ENCODE results near the gene CCR6.
"Not testable (repeated sequence)": the region's sequence is repeated elsewhere in the genome, so short reads cannot be mapped to it uniquely, and the experiment has no call there.

GRCh38 chr6:167172011-167172410, 49.1 kb downstream of the CCR6 start:
- TF ChIP-seq CTCF, POLR2A (IDR thresholded peaks at IDR 0.05): not testable (repeated sequence)
